Measurements from ENCODE around the gene CPA5. TPM values are rescaled to one million over a fixed set of nuclear protein-coding genes. Genes with fewer than 3 reads are reported as not detected.

The CPA5 gene
- total RNA-seq, 1 experiment from 2014 or later, result not detected

- CTCF ChIA-PET, result no interaction called here
- DNase-seq, result no peak
- Mint-ChIP-seq H3K4me3 (ENCODE audit: low read depth, unreplicated experiment) (no peak overlapping the region), H3K9me3 (ENCODE audit: low read depth, unreplicated experiment) (peaks cover 3% of the 10 kb centered on the region), H3K27ac (ENCODE audit: unreplicated experiment) (no peak overlapping the region), H3K4me1 (ENCODE audit: low read depth, unreplicated experiment) (no peaks in the 10 kb centered on the region), H3K27me3 (ENCODE audit: unreplicated experiment) (no peaks in the 10 kb centered on the region), H3K36me3 (ENCODE audit: insufficient read depth, unreplicated experiment) (no peaks in the 10 kb centered on the region)
- intact Hi-C loops (cut with micrococcal nuclease; ENCODE audit: unreplicated experiment), result no loop called here
- BruUV-seq (replicated peaks), result no TSS peak
- TF ChIP-seq CTCF (IDR thresholded peaks at IDR 0.05; ENCODE audit: unreplicated experiment), result no peak
Measured at GRCh38 chr7:130369110-130369711, 24.6 kb downstream of the CPA5 start.

- Mint-ChIP-seq H3K4me1 (ENCODE audit: low read depth, unreplicated experiment) (no peaks in the 10 kb centered on the region), H3K36me3 (ENCODE audit: insufficient read depth, unreplicated experiment) (no peaks in the 10 kb centered on the region), H3K27ac (ENCODE audit: unreplicated experiment) (no peak overlapping the region), H3K9me3 (ENCODE audit: low read depth, unreplicated experiment) (peaks cover 3% of the 10 kb centered on the region), H3K4me3 (ENCODE audit: low read depth, unreplicated experiment) (no peak overlapping the region), H3K27me3 (ENCODE audit: unreplicated experiment) (no peaks in the 10 kb centered on the region)
- DNase-seq, result no peak
- no peak for TF ChIP-seq CTCF (IDR thresholded peaks at IDR 0.05; ENCODE audit: unreplicated experiment)
- BruUV-seq (replicated peaks), result no TSS peak
- intact Hi-C loops (cut with micrococcal nuclease; ENCODE audit: unreplicated experiment), result no loop called here
- CTCF ChIA-PET, result no interaction called here
Measured at GRCh38 chr7:130369831-130370550, 25.4 kb downstream of the CPA5 start.

GRCh38 chr7:130371046-130371445 is 26.4 kb downstream of the CPA5 start:
- CTCF ChIA-PET, result no interaction called here
- H3K4me1 Mint-ChIP-seq (ENCODE audit: low read depth, unreplicated experiment), result no peaks in the 10 kb centered on the region
- no peaks in the 10 kb centered on the region for H3K36me3 Mint-ChIP-seq (ENCODE audit: insufficient read depth, unreplicated experiment)

GRCh38 chr7:130372402-130373165 is 28.0 kb downstream of the CPA5 start:
- Mint-ChIP-seq H3K36me3 (ENCODE audit: insufficient read depth, unreplicated experiment) (no peaks in the 10 kb centered on the region), H3K4me3 (ENCODE audit: low read depth, unreplicated experiment) (no peak overlapping the region), H3K27ac (ENCODE audit: unreplicated experiment) (no peak overlapping the region), H3K9me3 (ENCODE audit: low read depth, unreplicated experiment) (peaks cover 6% of the 10 kb centered on the region), H3K27me3 (ENCODE audit: unreplicated experiment) (no peaks in the 10 kb centered on the region), H3K4me1 (ENCODE audit: low read depth, unreplicated experiment) (no peaks in the 10 kb centered on the region)
- DNase-seq, result no peak
- intact Hi-C loops (cut with micrococcal nuclease; ENCODE audit: unreplicated experiment), result no loop called here
- TF ChIP-seq CTCF (IDR thresholded peaks at IDR 0.05; ENCODE audit: unreplicated experiment), result no peak
- CTCF ChIA-PET, result no interaction called here
- BruUV-seq (replicated peaks), result no TSS peak

More at GRCh38 chr7:130371046-130371445, 26.4 kb downstream of the CPA5 start:
- intact Hi-C loops (cut with micrococcal nuclease; ENCODE audit: unreplicated experiment), result no loop called here
- DNase-seq, result no peak
- Mint-ChIP-seq H3K27me3 (ENCODE audit: unreplicated experiment) (no peaks in the 10 kb centered on the region), H3K9me3 (ENCODE audit: low read depth, unreplicated experiment) (peaks cover 3% of the 10 kb centered on the region), H3K4me3 (ENCODE audit: low read depth, unreplicated experiment) (no peak overlapping the region), H3K27ac (ENCODE audit: unreplicated experiment) (no peak overlapping the region)
- no peak for TF ChIP-seq CTCF (IDR thresholded peaks at IDR 0.05; ENCODE audit: unreplicated experiment)
- no TSS peak for BruUV-seq (replicated peaks)

Data from Calu3 (cell line).